HCT116 (cell line): ENCODE results near the gene NKX6-2. TPM values are rescaled to one million over a fixed set of nuclear protein-coding genes. Genes with fewer than 3 reads are reported as not detected.

Experiments
- ATAC-seq: fragments of 200-7000 bp; cut with Tn5 transposase; 2 replicates; pipeline ENCODE4 v1.9.1; 2020; ENCODE audit warnings: mild to moderate bottlenecking, moderate library complexity
- BruUV-seq: library from RNA; stranded (reverse); fragments of 400-500 nt; replicated peaks from 2 replicates; lab custom pipeline; 2021; lab: Mats Ljungman, UMichigan
- CTCF ChIA-PET: fragments of 300-600 bp; sonication (Branson Sonifier 250); formaldehyde crosslinking; loops from one replicate; lab custom pipeline; 2021; ENCODE audit warnings: antibody characterized with exemption; lab: Charles Lee
- POLR2A ChIA-PET: fragments of 300-600, 350-600 bp; sonication (Branson Sonifier 250); formaldehyde crosslinking; loops from one replicate; lab custom pipeline; 2021; ENCODE audit warnings: antibody characterized with exemption; lab: Charles Lee
- RAD21 ChIA-PET, 2 experiments: fragments of 300-600 bp; sonication (Branson Sonifier 250); formaldehyde crosslinking; loops; one replicate each; lab custom pipeline; 2023; ENCODE audit warnings: low total read pairs in 2 of 2; ENCODE audit not compliant: uncharacterized antibody in 2 of 2, unreplicated experiment in 2 of 2, low non-redundant PET in 1 of 2; lab: Charles Lee
- DNase-seq: peaks from one replicate; pipeline ENCODE4 v3.0.0-alpha.2; 2010; ENCODE audit warnings: low read depth, low spot score
- H2AFZ ChIP-seq: fragments of 200-600 bp; shearing (Covaris generic), sonication (generic); 2 replicates; pipeline ENCODE4 v1.6.1; 2017; ENCODE audit warnings: low read depth, mixed run types, mixed read lengths, antibody characterized with exemption, low read length; ENCODE audit not compliant: poor library complexity, severe bottlenecking
- H3K27ac ChIP-seq: 2 replicates; pipeline ENCODE4 v1.5.1; 2012; ENCODE audit warnings: low read depth, low read length
- H3K27me3 ChIP-seq: fragments of 200-600 bp; sonication (generic); 2 replicates; pipeline ENCODE4 v1.6.1; 2016; ENCODE audit warnings: mixed run types, low read length, mixed read lengths; ENCODE audit not compliant: insufficient read depth
- H3K36me3 ChIP-seq, 2 experiments: fragments of 200-500 bp in 1 of 2; fragments of 200-600 bp in 1 of 2; sonication (Bioruptor generic) in 1 of 2; sonication (generic) in 1 of 2; 2 replicates each; pipeline versions ENCODE4 v1.5.1 to v1.6.1; 2014 to 2016; ENCODE audit warnings: low read length in 2 of 2, inconsistent platforms in 1 of 2, mixed read lengths in 1 of 2, mixed run types in 1 of 2; ENCODE audit not compliant: insufficient read depth in 2 of 2, control insufficient read depth in 1 of 2
- H3K4me1 ChIP-seq, 2 experiments: fragments of 200-600 bp in 1 of 2; sonication (generic) in 1 of 2; 2 replicates each; pipeline versions ENCODE4 v1.5.1 to v1.6.1; 2012 to 2017; ENCODE audit warnings: low read length in 2 of 2, inconsistent platforms in 1 of 2, mild to moderate bottlenecking in 1 of 2, mixed read lengths in 1 of 2, mixed run types in 1 of 2, moderate library complexity in 1 of 2; ENCODE audit not compliant: insufficient read depth in 2 of 2, control insufficient read depth in 1 of 2
- H3K4me2 ChIP-seq: fragments of 200-600 bp; sonication (generic); 2 replicates; pipeline ENCODE4 v1.6.1; 2017; ENCODE audit warnings: mixed run types, low read length, mixed read lengths
- H3K4me3 ChIP-seq, 2 experiments: fragments of 200-600 bp in 1 of 2; sonication (generic) in 1 of 2; replicated peaks in 1 of 2; 2 replicates each; pipeline ENCODE4 v1.5.1; 2011 to 2016; ENCODE audit warnings: low read length in 2 of 2, control low read depth in 1 of 2, low read depth in 1 of 2, mild to moderate bottlenecking in 1 of 2, mixed read lengths in 1 of 2, mixed run types in 1 of 2
- H3K79me2 ChIP-seq: fragments of 200-600 bp; sonication (generic); 2 replicates; pipeline ENCODE4 v1.6.1; 2017; ENCODE audit warnings: mild to moderate bottlenecking, mixed run types, low read length, moderate library complexity, mixed read lengths; ENCODE audit not compliant: insufficient read depth
- H3K9ac ChIP-seq: fragments of 200-600 bp; sonication (generic); 2 replicates; pipeline ENCODE4 v1.6.1; 2016; ENCODE audit warnings: low read length, mixed read lengths
- H3K9me2 ChIP-seq: fragments of 200-600 bp; sonication (generic), shearing (Covaris generic); 2 replicates; pipeline ENCODE4 v1.6.1; 2017; ENCODE audit warnings: mixed run types, mild to moderate bottlenecking, moderate library complexity; ENCODE audit not compliant: insufficient read depth
- H3K9me3 ChIP-seq, 2 experiments: fragments of 200-500 bp in 1 of 2; fragments of 200-600 bp in 1 of 2; sonication (Bioruptor generic) in 1 of 2; sonication (generic) in 1 of 2; 2 replicates each; pipeline ENCODE4 v1.6.1; 2014 to 2017; ENCODE audit warnings: low read length in 2 of 2, mixed read lengths in 2 of 2, inconsistent platforms in 1 of 2, low read depth in 1 of 2, mild to moderate bottlenecking in 1 of 2, mixed run types in 1 of 2, moderate library complexity in 1 of 2; ENCODE audit not compliant: control insufficient read depth in 1 of 2, insufficient read depth in 1 of 2
- H4K20me1 ChIP-seq: fragments of 200-600 bp; sonication (generic), shearing (Covaris generic); 2 replicates; pipeline ENCODE4 v1.6.1; 2017; ENCODE audit warnings: mixed run types, mild to moderate bottlenecking, moderate library complexity; ENCODE audit not compliant: insufficient read depth
- ATF3 ChIP-seq: IDR thresholded peaks from 2 replicates; pipeline ENCODE4 v1.6.1; 2012
- CEBPB ChIP-seq: IDR thresholded peaks from 2 replicates; pipeline ENCODE4 v1.6.1; 2012; ENCODE audit warnings: low read depth
- CTCF ChIP-seq, 3 experiments: fragments of 200-600 bp in 1 of 3; sonication (generic) in 1 of 3; IDR thresholded peaks in 2 of 3; conservative IDR thresholded peaks in 1 of 3; 2 replicates each; pipeline ENCODE4 v1.5.1; 2012 to 2017; ENCODE audit warnings: low read depth in 2 of 3, low read length in 2 of 3, antibody characterized with exemption in 1 of 3, borderline replicate concordance in 1 of 3, control low read depth in 1 of 3, mild to moderate bottlenecking in 1 of 3, mixed read lengths in 1 of 3, mixed run types in 1 of 3, moderate library complexity in 1 of 3; ENCODE audit not compliant: insufficient read depth in 1 of 3
- EGR1 ChIP-seq: IDR thresholded peaks from 2 replicates; pipeline ENCODE4 v1.6.1; 2012; ENCODE audit warnings: low read depth
- FOSL1 ChIP-seq: IDR thresholded peaks from 2 replicates; pipeline ENCODE4 v1.6.1; 2012; ENCODE audit warnings: low read depth
- MAX ChIP-seq: IDR thresholded peaks from 2 replicates; pipeline ENCODE4 v1.6.1; 2012
- POLR2A ChIP-seq: IDR thresholded peaks from 2 replicates; pipeline ENCODE4 v1.7.0; 2011; ENCODE audit warnings: borderline replicate concordance; ENCODE audit not compliant: insufficient read depth, insufficient read length; ENCODE audit errors: extremely low read depth
- POLR2AphosphoS5 ChIP-seq: IDR thresholded peaks from 2 replicates; pipeline ENCODE4 v1.6.1; 2011; ENCODE audit warnings: mild to moderate bottlenecking, low read depth, low read length, moderate library complexity
- SIN3A ChIP-seq: IDR thresholded peaks from 2 replicates; pipeline ENCODE4 v1.6.1; 2012; ENCODE audit warnings: low read depth
- SP1 ChIP-seq: IDR thresholded peaks from 2 replicates; pipeline ENCODE4 v1.6.1; 2012; ENCODE audit warnings: low read depth
- SRF ChIP-seq: IDR thresholded peaks from 2 replicates; pipeline ENCODE4 v1.6.1; 2012; ENCODE audit warnings: low read depth
- ZBTB33 ChIP-seq: IDR thresholded peaks from 2 replicates; pipeline ENCODE4 v1.6.1; 2011; ENCODE audit warnings: mild to moderate bottlenecking, low read length, moderate library complexity; ENCODE audit not compliant: insufficient replicate concordance; ENCODE audit errors: extremely low read depth
- ZFX ChIP-seq: fragments of 450-650 bp; IDR thresholded peaks from 2 replicates; pipeline ENCODE4 v1.6.1; 2017
- ZNF274 ChIP-seq: fragments of 200-500 bp; sonication (Bioruptor generic); IDR thresholded peaks from 2 replicates; pipeline ENCODE4 v1.6.1; 2014; ENCODE audit warnings: mild to moderate bottlenecking, low read depth, low read length, inconsistent platforms
- intact Hi-C: fragments of 100-400 bp; cut with micrococcal nuclease; formaldehyde crosslinking; loops from 2 replicates; pipeline ENCODE4 v1.10.0; 2022
- total RNA-seq: library from RNA; stranded (reverse); gene quantifications from one replicate; pipeline ENCODE4 v1.2.1, GENCODE V29; 2021; ENCODE audit not compliant: unreplicated experiment

The NKX6-2 gene
- total RNA-seq, 1 experiment from 2014 or later: not detected

- no peaks in the 10 kb centered on the region for H3K9me2 ChIP-seq
- no peaks in the 10 kb centered on the region for H3K27me3 ChIP-seq
- no peak for ATAC-seq
- BruUV-seq: no TSS peak
- no peak overlapping the region for H3K9ac ChIP-seq
- no peak for DNase-seq
- ChIA-PET CTCF (no interaction called here), RAD21 (no interaction called here), POLR2A (no interaction called here)
- H3K79me2 ChIP-seq: no peaks in the 10 kb centered on the region
- H3K4me1 ChIP-seq: no peaks in the 10 kb centered on the region
- no peaks in the 10 kb centered on the region for H3K36me3 ChIP-seq
- H3K4me2 ChIP-seq: no peak overlapping the region
- no peaks in the 10 kb centered on the region for H4K20me1 ChIP-seq
- H3K4me3 ChIP-seq: no peak overlapping the region
- TF ChIP-seq ZNF274 (no peak), POLR2AphosphoS5 (no peak), ATF3 (no peak), CTCF (IDR thresholded peaks at IDR 0.05 in 2 of 3, conservative IDR thresholded peaks at IDR 0.05 in 1 of 3; ENCODE audit: borderline replicate concordance in 1 of 3, insufficient read depth in 1 of 3, low read depth in 2 of 3, low read length in 2 of 3) (no peak), ZFX (no peak), MAX (no peak), SRF (no peak), ZBTB33 (no peak), SP1 (no peak), CEBPB (no peak), POLR2A (no peak), SIN3A (no peak), EGR1 (no peak), FOSL1 (no peak)
- H3K27ac ChIP-seq: no peak overlapping the region
- intact Hi-C loops: no loop called here
- no peaks in the 10 kb centered on the region for H3K9me3 ChIP-seq
- no peak overlapping the region for H2AFZ ChIP-seq
Observed at GRCh38 chr10:132817701-132818211, 31.8 kb upstream of the NKX6-2 start.
